ENCODE measurements around the gene S100A11.

The S100A11 gene

GRCh38 chr1:152049291-152050083 lies 12.7 kb upstream of the S100A11 start:
- TF ChIP-seq EZH2phosphoT487 (conservative IDR thresholded peaks at IDR 0.05; ENCODE audit: low read length) (no peak), CTCF (IDR thresholded peaks at IDR 0.05; ENCODE audit: insufficient read depth, low read length, poor library complexity, severe bottlenecking) (no peak)
- Histone ChIP-seq H3K27me3 (ENCODE audit: low read length) (no peaks in the 10 kb centered on the region), H3K4me2 (ENCODE audit: low read depth, low read length, poor library complexity, severe bottlenecking) (no peak overlapping the region), H3K9me3 (ENCODE audit: insufficient read depth, low read length) (no peaks in the 10 kb centered on the region), H3K9me2 (replicated peaks; ENCODE audit: insufficient read depth, low read length) (no peaks in the 10 kb centered on the region), H2AFZ (ENCODE audit: low read depth, low read length, severe bottlenecking) (no peak overlapping the region), H3F3A (ENCODE audit: insufficient read depth) (no peaks in the 10 kb centered on the region), H3K79me2 (ENCODE audit: insufficient read depth, low read length) (no peaks in the 10 kb centered on the region), H3K9ac (ENCODE audit: low read length) (no peak overlapping the region), H4K20me1 (ENCODE audit: low read depth, low read length) (no peaks in the 10 kb centered on the region), H3K4me3 (ENCODE audit: insufficient read depth, low read length, poor library complexity, severe bottlenecking) (no peak overlapping the region), H3K36me3 (ENCODE audit: low read length) (no peaks in the 10 kb centered on the region), H3K27ac (ENCODE audit: low read depth, low read length) (no peak overlapping the region)

- Histone ChIP-seq H3K9me3 (ENCODE audit: insufficient read depth, low read length) (no peaks in the 10 kb centered on the region), H3K9me2 (replicated peaks; ENCODE audit: insufficient read depth, low read length) (no peaks in the 10 kb centered on the region), H3K79me2 (ENCODE audit: insufficient read depth, low read length) (no peaks in the 10 kb centered on the region), H3K27ac (ENCODE audit: low read depth, low read length) (peak overlapping the region; percentile 54), H3F3A (ENCODE audit: insufficient read depth) (no peaks in the 10 kb centered on the region), H4K20me1 (ENCODE audit: low read depth, low read length) (no peaks in the 10 kb centered on the region), H3K4me3 (ENCODE audit: insufficient read depth, low read length, poor library complexity, severe bottlenecking) (no peak overlapping the region), H3K4me2 (ENCODE audit: low read depth, low read length, poor library complexity, severe bottlenecking) (peak overlapping the region; percentile 50), H2AFZ (ENCODE audit: low read depth, low read length, severe bottlenecking) (peak overlapping the region; percentile 78), H3K9ac (ENCODE audit: low read length) (peak overlapping the region; percentile 43), H3K27me3 (ENCODE audit: low read length) (no peaks in the 10 kb centered on the region), H3K36me3 (ENCODE audit: low read length) (no peaks in the 10 kb centered on the region)
- TF ChIP-seq EZH2phosphoT487 (conservative IDR thresholded peaks at IDR 0.05; ENCODE audit: low read length) (no peak), CTCF (IDR thresholded peaks at IDR 0.05; ENCODE audit: insufficient read depth, low read length, poor library complexity, severe bottlenecking) (no peak)
These were observed 11.7 kb upstream of the S100A11 start for GRCh38 chr1:152048416-152049009.

GRCh38 chr1:152047730-152048415 lies 11.1 kb upstream of the S100A11 start:
- H3K79me2 ChIP-seq (ENCODE audit: insufficient read depth, low read length): no peaks in the 10 kb centered on the region
- H2AFZ ChIP-seq (ENCODE audit: low read depth, low read length, severe bottlenecking): peak overlapping the region; percentile 78
- no peaks in the 10 kb centered on the region for H3K27me3 ChIP-seq (ENCODE audit: low read length)
- H3K9me3 ChIP-seq (ENCODE audit: insufficient read depth, low read length): no peaks in the 10 kb centered on the region
- peak overlapping the region; percentile 43 for H3K9ac ChIP-seq (ENCODE audit: low read length)
- H3K27ac ChIP-seq (ENCODE audit: low read depth, low read length): peak overlapping the region; percentile 54
- peak overlapping the region; percentile 50 for H3K4me2 ChIP-seq (ENCODE audit: low read depth, low read length, poor library complexity, severe bottlenecking)
- no peaks in the 10 kb centered on the region for H3K9me2 ChIP-seq (replicated peaks; ENCODE audit: insufficient read depth, low read length)
- H3K36me3 ChIP-seq (ENCODE audit: low read length): no peaks in the 10 kb centered on the region
- H3F3A ChIP-seq (ENCODE audit: insufficient read depth): no peaks in the 10 kb centered on the region
- TF ChIP-seq EZH2phosphoT487 (conservative IDR thresholded peaks at IDR 0.05; ENCODE audit: low read length): no peak
- peak; percentile 66 for TF ChIP-seq CTCF (IDR thresholded peaks at IDR 0.05; ENCODE audit: insufficient read depth, low read length, poor library complexity, severe bottlenecking)
- peak overlapping the region; percentile 7 for H3K4me3 ChIP-seq (ENCODE audit: insufficient read depth, low read length, poor library complexity, severe bottlenecking)
- no peaks in the 10 kb centered on the region for H4K20me1 ChIP-seq (ENCODE audit: low read depth, low read length)

All from SU-DHL-6 (cell line).